SK-N-SH (cell line): ENCODE results near the gene IGSF9B. TPM values are rescaled to one million over a fixed set of nuclear protein-coding genes. Genes with fewer than 3 reads are reported as not detected.

Experiments used
- CTCF ChIA-PET: fragments of 300-600, 350-600 bp; formaldehyde crosslinking; extraction: SDS; loops from one replicate; lab custom pipeline; 2021; lab: Yijun Ruan, JAX
- POLR2A ChIA-PET: fragments of 350-600 bp; sonication (Branson Sonifier 250); formaldehyde crosslinking; extraction: SDS; loops from one replicate; lab custom pipeline; 2020; ENCODE audit warnings: antibody characterized with exemption, inconsistent platforms; lab: Yijun Ruan, JAX
- DNase-seq: peaks from one replicate; pipeline ENCODE4 v3.0.0; 2012
- H2AFZ ChIP-seq: fragments of 200-600 bp; sonication (generic); 2 replicates; pipeline ENCODE4 v1.8.1; 2016; ENCODE audit warnings: antibody characterized with exemption, mild to moderate bottlenecking, low read depth
- H3F3A ChIP-seq: fragments of 200-600 bp; sonication (generic); replicated peaks from 2 replicates; pipeline ENCODE3; 2016; ENCODE audit warnings: antibody characterized with exemption, mild to moderate bottlenecking; ENCODE audit not compliant: insufficient read depth
- H3K27ac ChIP-seq, 2 experiments: fragments of 200-500 bp in 1 of 2; fragments of 200-600 bp in 1 of 2; sonication (Bioruptor generic) in 1 of 2; sonication (generic), shearing (Covaris generic) in 1 of 2; 2 replicates each; pipeline versions ENCODE4 v1.5.1 to v1.6.1; 2014 to 2016; ENCODE audit warnings: low read depth in 2 of 2, inconsistent platforms in 1 of 2, low read length in 1 of 2, mild to moderate bottlenecking in 1 of 2, mixed read lengths in 1 of 2
- H3K27me3 ChIP-seq: fragments of 200-600 bp; sonication (generic), shearing (Covaris generic); 2 replicates; pipeline ENCODE4 v1.6.1; 2016; ENCODE audit warnings: mixed run types; ENCODE audit not compliant: insufficient read depth
- H3K36me3 ChIP-seq, 2 experiments: fragments of 200-500 bp in 1 of 2; fragments of 200-600 bp in 1 of 2; sonication (Bioruptor generic) in 1 of 2; sonication (generic) in 1 of 2; replicated peaks in 1 of 2; 2 replicates each; pipeline versions ENCODE3 to v1.5.1; 2014 to 2016; ENCODE audit warnings: low read length in 1 of 2, mild to moderate bottlenecking in 1 of 2; ENCODE audit not compliant: insufficient read depth in 2 of 2, control insufficient read depth in 1 of 2
- H3K4me1 ChIP-seq, 2 experiments: fragments of 200-500 bp in 1 of 2; fragments of 200-600 bp in 1 of 2; sonication (Bioruptor generic) in 1 of 2; sonication (generic), shearing (Covaris generic) in 1 of 2; 2 replicates each; pipeline versions ENCODE4 v1.5.1 to v1.6.1; 2014 to 2016; ENCODE audit warnings: low read depth in 1 of 2, low read length in 1 of 2, mixed run types in 1 of 2; ENCODE audit not compliant: insufficient read depth in 2 of 2, control insufficient read depth in 1 of 2
- H3K4me2 ChIP-seq: fragments of 200-600 bp; sonication (generic), shearing (Covaris generic); 2 replicates; pipeline ENCODE4 v1.6.1; 2017; ENCODE audit warnings: mixed run types
- H3K4me3 ChIP-seq, 2 experiments: fragments of 200-500 bp in 1 of 2; fragments of 200-600 bp in 1 of 2; sonication (Bioruptor generic) in 1 of 2; sonication (generic), shearing (Covaris generic) in 1 of 2; 2 replicates each; pipeline versions ENCODE4 v1.5.1 to v1.8.1; 2014 to 2016; ENCODE audit warnings: low read depth in 2 of 2, inconsistent platforms in 1 of 2, low read length in 1 of 2, mild to moderate bottlenecking in 1 of 2, mixed read lengths in 1 of 2, moderate library complexity in 1 of 2
- H3K79me2 ChIP-seq: fragments of 200-600 bp; sonication (generic); 2 replicates; pipeline ENCODE4 v1.8.1; 2017; ENCODE audit warnings: mild to moderate bottlenecking; ENCODE audit not compliant: insufficient read depth
- H3K9ac ChIP-seq: fragments of 200-600 bp; sonication (generic); 2 replicates; pipeline ENCODE4 v1.6.1; 2017; ENCODE audit warnings: mixed run types
- H3K9me2 ChIP-seq: fragments of 200-600 bp; sonication (generic); 2 replicates; pipeline ENCODE4 v1.6.1; 2017; ENCODE audit warnings: mixed run types
- H3K9me3 ChIP-seq: fragments of 200-600 bp; sonication (generic); 2 replicates; pipeline ENCODE4 v1.6.1; 2017; ENCODE audit warnings: mixed run types, mild to moderate bottlenecking, moderate library complexity
- H4K20me1 ChIP-seq: fragments of 200-600 bp; sonication (generic); 2 replicates; pipeline ENCODE4 v1.6.1; 2017; ENCODE audit warnings: mild to moderate bottlenecking, mixed run types; ENCODE audit not compliant: insufficient read depth
- CHD2 ChIP-seq: fragments of 150-350 bp; IDR thresholded peaks from 2 replicates; pipeline ENCODE4 v1.6.1; 2018; ENCODE audit warnings: low read length; ENCODE audit not compliant: partially characterized antibody
- ELF1 ChIP-seq: IDR thresholded peaks from 2 replicates; pipeline ENCODE4 v1.4.0; 2012
- EP300 ChIP-seq, 2 experiments: IDR thresholded peaks; 2 replicates each; pipeline versions ENCODE4 v1.4.0 to v1.6.1; 2012; ENCODE audit warnings: borderline replicate concordance in 1 of 2, low read depth in 1 of 2, low read length in 1 of 2
- EZH2phosphoT487 ChIP-seq: fragments of 200-600 bp; sonication (generic); IDR thresholded peaks from 2 replicates; pipeline ENCODE4 v1.6.1; 2017; ENCODE audit warnings: low read depth, mixed run types, mild to moderate bottlenecking, antibody characterized with exemption, moderate library complexity, borderline replicate concordance
- FOXM1 ChIP-seq: IDR thresholded peaks from 2 replicates; pipeline ENCODE4 v1.4.0; 2012; ENCODE audit warnings: low read depth, mild to moderate bottlenecking
- GABPA ChIP-seq: IDR thresholded peaks from 2 replicates; pipeline ENCODE4 v1.4.0; 2012; ENCODE audit warnings: low read depth, mild to moderate bottlenecking
- GATA2 ChIP-seq: sonication (generic); formaldehyde crosslinking; IDR thresholded peaks from 2 replicates; pipeline ENCODE4 v1.5.0; 2020; ENCODE audit warnings: mild to moderate bottlenecking, missing genetic modification reagents
- JUND ChIP-seq: IDR thresholded peaks from 2 replicates; pipeline ENCODE4 v1.4.0; 2012
- MEF2A ChIP-seq: IDR thresholded peaks from 2 replicates; pipeline ENCODE4 v1.4.0; 2012; ENCODE audit warnings: low read depth, borderline replicate concordance
- MXI1 ChIP-seq: IDR thresholded peaks from 2 replicates; pipeline ENCODE4 v1.6.1; 2012; ENCODE audit warnings: mild to moderate bottlenecking, low read depth, low read length, improper control_type of control experiment
- NFIC ChIP-seq: IDR thresholded peaks from 2 replicates; pipeline ENCODE4 v1.4.0; 2012; ENCODE audit warnings: borderline replicate concordance
- NRF1 ChIP-seq: IDR thresholded peaks from 2 replicates; pipeline ENCODE4 v1.6.1; 2012; ENCODE audit warnings: low read depth, mild to moderate bottlenecking, low read length
- PBX3 ChIP-seq: IDR thresholded peaks from 2 replicates; pipeline ENCODE4; 2012
- RAD21 ChIP-seq: IDR thresholded peaks from 2 replicates; pipeline ENCODE4 v1.6.1; 2012; ENCODE audit warnings: mild to moderate bottlenecking, low read length
- RCOR1 ChIP-seq: fragments of 150-350 bp; IDR thresholded peaks from 2 replicates; pipeline ENCODE4 v1.6.1; 2017; ENCODE audit warnings: antibody characterized with exemption, low read length
- RFX5 ChIP-seq: IDR thresholded peaks from 2 replicates; pipeline ENCODE4 v1.6.1; 2012; ENCODE audit warnings: mild to moderate bottlenecking, improper control_type of control experiment, low read length
- SIN3A ChIP-seq: IDR thresholded peaks from 2 replicates; pipeline ENCODE4 v1.6.1; 2012; ENCODE audit warnings: low read depth, mild to moderate bottlenecking, low read length, moderate library complexity, borderline replicate concordance
- SMC3 ChIP-seq: IDR thresholded peaks from 2 replicates; pipeline ENCODE4 v1.6.1; 2012; ENCODE audit warnings: low read depth, low read length, improper control_type of control experiment
- USF1 ChIP-seq: IDR thresholded peaks from 2 replicates; pipeline ENCODE4 v1.4.0; 2012; ENCODE audit warnings: low read depth, borderline replicate concordance
- WGBS: methylation state at CpG from one replicate; pipeline ENCODE4 v1.1.6; 2017; ENCODE audit warnings: low lambda C conversion rate; 5-methylcytosine and 5-hydroxymethylcytosine counted together
- polyA plus RNA-seq, 3 experiments: library from polyadenylated mRNA; depleted of rRNA; stranded (reverse); fragments of >200 nt; gene quantifications; 2 replicates each; pipeline ENCODE4 v1.2.3, GENCODE V29; 2012

Gene IGSF9B
- polyA plus RNA-seq, 1 of the 3 experiments (the other 2 are of a cell fraction) = 0.41 TPM

- ChIA-PET CTCF (interaction anchor here (0.9 kb wide), 1 partner anchor 143 kb away, joined by 3 read pairs; no protein-coding TSS in a partner anchor), POLR2A (no interaction called here)
- no peaks in the 10 kb centered on the region for H3K36me3 ChIP-seq
- TF ChIP-seq USF1 (no peak), CHD2 (no peak), GABPA (no peak), GATA2 (CRISPR knock-in tag) (no peak), SMC3 (no peak), NFIC (no peak), MEF2A (no peak)
- H3K9me2 ChIP-seq = no peaks in the 10 kb centered on the region
- no peaks in the 10 kb centered on the region for H3F3A ChIP-seq
- no peak overlapping the region for H3K4me2 ChIP-seq
- H3K27me3 ChIP-seq = no peaks in the 10 kb centered on the region
- 100% methylated on average over 3 of the region's 4 CpGs for WGBS
- no peak overlapping the region for H2AFZ ChIP-seq
- H3K4me3 ChIP-seq = no peak overlapping the region
- H4K20me1 ChIP-seq = no peaks in the 10 kb centered on the region
- H3K9ac ChIP-seq = no peak overlapping the region
- no peak for DNase-seq
- H3K27ac ChIP-seq = no peak overlapping the region
- no peaks in the 10 kb centered on the region for H3K79me2 ChIP-seq
- no peaks in the 10 kb centered on the region for H3K9me3 ChIP-seq
- no peaks in the 10 kb centered on the region for H3K4me1 ChIP-seq
Measured at GRCh38 chr11:133902506-133902905, 54.3 kb downstream of the IGSF9B start.

- Histone ChIP-seq H3K36me3 (no peaks in the 10 kb centered on the region), H4K20me1 (no peaks in the 10 kb centered on the region), H3K27me3 (no peaks in the 10 kb centered on the region), H3K9me2 (no peaks in the 10 kb centered on the region), H2AFZ (no peak overlapping the region), H3K4me3 (no peak overlapping the region), H3K27ac (no peak overlapping the region), H3K4me1 (no peaks in the 10 kb centered on the region), H3K79me2 (no peaks in the 10 kb centered on the region), H3K9me3 (no peaks in the 10 kb centered on the region), H3K4me2 (no peak overlapping the region), H3F3A (no peaks in the 10 kb centered on the region), H3K9ac (no peak overlapping the region)
- CTCF ChIA-PET = no interaction called here
- POLR2A ChIA-PET = no interaction called here
- no peak for DNase-seq
- 77% methylated on average over 3 of the region's 3 CpGs for WGBS
- TF ChIP-seq CHD2 = no peak
- no peak for TF ChIP-seq ELF1
- TF ChIP-seq JUND = no peak
- no peak for TF ChIP-seq NFIC
- TF ChIP-seq RAD21 = no peak
- no peak for TF ChIP-seq RCOR1
- TF ChIP-seq RFX5 = no peak
- no peak for TF ChIP-seq SIN3A
- no peak for TF ChIP-seq MXI1
Measured at GRCh38 chr11:133901999-133902398, 54.8 kb downstream of the IGSF9B start.

GRCh38 chr11:133901316-133901715 is 55.5 kb downstream of the IGSF9B start:
- H3K36me3 ChIP-seq = no peaks in the 10 kb centered on the region
- H4K20me1 ChIP-seq = no peaks in the 10 kb centered on the region
- no peaks in the 10 kb centered on the region for H3K27me3 ChIP-seq
- H3K79me2 ChIP-seq = no peaks in the 10 kb centered on the region
- no peak overlapping the region for H2AFZ ChIP-seq
- no peak for DNase-seq
- no peak overlapping the region for H3K4me3 ChIP-seq
- TF ChIP-seq FOXM1 = no peak
- no peak for TF ChIP-seq PBX3
- no peak for TF ChIP-seq SIN3A
- TF ChIP-seq EP300 (IDR thresholded peaks at IDR 0.05; ENCODE audit: borderline replicate concordance in 1 of 2, low read depth in 1 of 2, low read length in 1 of 2) = no peak
- no peak for TF ChIP-seq NRF1
- no peak for TF ChIP-seq RAD21
- TF ChIP-seq CHD2 = no peak
- TF ChIP-seq EZH2phosphoT487 = no peak
- TF ChIP-seq GATA2 (CRISPR knock-in tag) = no peak
- H3K9ac ChIP-seq = no peak overlapping the region
- no peaks in the 10 kb centered on the region for H3K4me1 ChIP-seq
- 81% methylated on average over 7 of the region's 7 CpGs for WGBS
- no peaks in the 10 kb centered on the region for H3K9me2 ChIP-seq
- no peaks in the 10 kb centered on the region for H3K9me3 ChIP-seq
- POLR2A ChIA-PET = no interaction called here
- H3F3A ChIP-seq = no peaks in the 10 kb centered on the region
- H3K27ac ChIP-seq = no peak overlapping the region
- H3K4me2 ChIP-seq = no peak overlapping the region
- CTCF ChIA-PET = interaction anchor here (0.7 kb wide), 1 partner anchor 24 kb away, joined by 3 read pairs; no protein-coding TSS in a partner anchor
